Muscle layer of colon (tissue), 2 donors: ENCODE data around the gene AGXT.

Experiments used
- H3K27ac ChIP-seq: one replicate; pipeline ENCODE4 v1.7.0; 2013; ENCODE audit warnings: low read depth, mild to moderate bottlenecking, low read length, moderate library complexity
- H3K27me3 ChIP-seq, 2 donors: one replicate each; pipeline ENCODE4 v1.7.0; 2013; ENCODE audit warnings: low read length in 2 of 2, mild to moderate bottlenecking in 2 of 2; ENCODE audit not compliant: insufficient read depth in 2 of 2, control insufficient read depth in 1 of 2
- H3K36me3 ChIP-seq: one replicate; pipeline ENCODE4 v1.7.0; 2013; ENCODE audit warnings: mild to moderate bottlenecking, low read length; ENCODE audit not compliant: insufficient read depth
- H3K4me1 ChIP-seq: one replicate; pipeline ENCODE4 v1.7.0; 2013; ENCODE audit warnings: mild to moderate bottlenecking, low read length; ENCODE audit not compliant: insufficient read depth
- H3K4me3 ChIP-seq, 2 donors: one replicate each; pipeline ENCODE4 v1.7.0; 2013; ENCODE audit warnings: low read length in 2 of 2, low read depth in 1 of 2, mild to moderate bottlenecking in 1 of 2, moderate library complexity in 1 of 2
- H3K9ac ChIP-seq: one replicate; pipeline ENCODE4 v1.7.0; 2013; ENCODE audit warnings: low read length
- H3K9me3 ChIP-seq: one replicate; pipeline ENCODE4 v1.7.0; 2013; ENCODE audit warnings: mild to moderate bottlenecking, low read length
- donor health status: abdominal sarcoma.
- donor health status: Adenocarcinoma of cecum.

AGXT gene

GRCh38 chr2:240868286-240869108, at the start of gene AGXT:
AGXT (plus strand) TSS chr2:240868824; CDS start chr2:240868866, 42 bp downstream.
- Histone ChIP-seq H3K36me3 (no peaks in the 10 kb centered on the region), H3K4me1 (no peaks in the 10 kb centered on the region), H3K27ac (no peak within 1 kb of the TSS), H3K4me3 (no peak within 1 kb of the TSS), H3K9me3 (no peaks in the 10 kb centered on the region), H3K9ac (no peak within 1 kb of the TSS), H3K27me3 (peaks cover 0 to 4% of the 10 kb centered on the region in 2 donors)

- Histone ChIP-seq H3K4me3 (no peak overlapping the region), H3K27ac (no peak overlapping the region), H3K9ac (no peak overlapping the region), H3K36me3 (no peaks in the 10 kb centered on the region), H3K4me1 (no peaks in the 10 kb centered on the region), H3K27me3 (peaks cover 9 to 46% of the 10 kb centered on the region in 2 donors), H3K9me3 (peaks cover 5% of the 10 kb centered on the region)
Observed at GRCh38 chr2:240819126-240819857, 49.3 kb upstream of the AGXT start.

- H3K27me3 ChIP-seq = peaks cover 10 to 54% of the 10 kb centered on the region in 2 donors
- no peak within 1 kb of the TSS for H3K4me3 ChIP-seq
- H3K36me3 ChIP-seq = no peaks in the 10 kb centered on the region
- H3K9ac ChIP-seq = no peak within 1 kb of the TSS
- H3K27ac ChIP-seq = no peak within 1 kb of the TSS
- no peaks in the 10 kb centered on the region for H3K4me1 ChIP-seq
- H3K9me3 ChIP-seq = peaks cover 5% of the 10 kb centered on the region
Observed at GRCh38 chr2:240819858-240820606, 48.6 kb upstream of the AGXT start, which contains the start of gene KIF1A. KIF1A (minus strand) TSS chr2:240820219; CDS start chr2:240797752, 22,467 bp downstream.

- Histone ChIP-seq H3K4me1 (no peaks in the 10 kb centered on the region), H3K9ac (no peak overlapping the region), H3K36me3 (no peaks in the 10 kb centered on the region), H3K4me3 (no peak overlapping the region), H3K27ac (no peak overlapping the region), H3K27me3 (peaks cover 14 to 58% of the 10 kb centered on the region in 2 donors), H3K9me3 (peaks cover 5% of the 10 kb centered on the region)
Observed at GRCh38 chr2:240820607-240821428, 47.8 kb upstream of the AGXT start.

GRCh38 chr2:240821429-240821778, 47.2 kb upstream of the AGXT start:
- Histone ChIP-seq H3K36me3 (no peaks in the 10 kb centered on the region), H3K4me1 (no peaks in the 10 kb centered on the region), H3K9ac (no peak overlapping the region), H3K4me3 (no peak overlapping the region), H3K27ac (no peak overlapping the region), H3K9me3 (peaks cover 5% of the 10 kb centered on the region), H3K27me3 (peaks cover 14 to 62% of the 10 kb centered on the region in 2 donors)

- no peak overlapping the region for H3K27ac ChIP-seq
- H3K9ac ChIP-seq = no peak overlapping the region
- H3K36me3 ChIP-seq = no peaks in the 10 kb centered on the region
- peaks cover 19 to 71% of the 10 kb centered on the region in 2 donors for H3K27me3 ChIP-seq
- H3K4me1 ChIP-seq = no peaks in the 10 kb centered on the region
- H3K4me3 ChIP-seq = no peak overlapping the region
- peaks cover 5% of the 10 kb centered on the region for H3K9me3 ChIP-seq
Observed at GRCh38 chr2:240822280-240822847, 46.3 kb upstream of the AGXT start.

- H3K4me1 ChIP-seq = no peaks in the 10 kb centered on the region
- H3K36me3 ChIP-seq = no peaks in the 10 kb centered on the region
- peaks cover 23 to 65% of the 10 kb centered on the region in 2 donors for H3K27me3 ChIP-seq
- peaks cover 5% of the 10 kb centered on the region for H3K9me3 ChIP-seq
- no peak overlapping the region for H3K4me3 ChIP-seq
- H3K9ac ChIP-seq = no peak overlapping the region
- no peak overlapping the region for H3K27ac ChIP-seq
Observed at GRCh38 chr2:240823449-240824336, 44.9 kb upstream of the AGXT start.

GRCh38 chr2:240825476-240825875, 43.1 kb upstream of the AGXT start:
- Histone ChIP-seq H3K9ac (no peak overlapping the region), H3K36me3 (no peaks in the 10 kb centered on the region), H3K9me3 (peaks cover 5% of the 10 kb centered on the region), H3K27ac (no peak overlapping the region), H3K4me1 (no peaks in the 10 kb centered on the region), H3K4me3 (no peak overlapping the region), H3K27me3 (peaks cover 23 to 51% of the 10 kb centered on the region in 2 donors)

- H3K4me1 ChIP-seq = peaks cover 6% of the 10 kb centered on the region
- no peaks in the 10 kb centered on the region for H3K36me3 ChIP-seq
- peak overlapping the region in 1 of 2 donors; percentile 38 for H3K4me3 ChIP-seq
- H3K27me3 ChIP-seq = peaks cover 8 to 10% of the 10 kb centered on the region in 2 donors
- no peak overlapping the region for H3K9ac ChIP-seq
- no peaks in the 10 kb centered on the region for H3K9me3 ChIP-seq
- H3K27ac ChIP-seq = no peak overlapping the region
Observed at GRCh38 chr2:240831594-240832204, 36.9 kb upstream of the AGXT start.
